ENCODE measurements around the gene AFAP1. TPM values are rescaled to one million over a fixed set of nuclear protein-coding genes. Genes with fewer than 3 reads are reported as not detected.

Gene AFAP1
- total and polyA plus RNA-seq, 2 of the 4 experiments (the other 2 are of a cell fraction): 48.2 to 80.9 TPM

GRCh38 chr4:7821245-7822136 lies 118.2 kb downstream of the AFAP1 start:
- H4K91ac ChIP-seq (ENCODE audit: insufficient read depth, low read depth, low read length): no peak overlapping the region
- peak overlapping the region; percentile 27; the same call in 1 of the 2 replicates for H3K27ac ChIP-seq (ENCODE audit: insufficient read depth, low read length)
- peak overlapping the region; percentile 18; the same call in 1 of the 2 replicates for H3K23ac ChIP-seq (ENCODE audit: low read depth, low read length)
- peak overlapping the region; percentile 70 for H4K5ac ChIP-seq (ENCODE audit: low read depth, low read length)
- peaks cover 14% of the 10 kb centered on the region for H4K20me1 ChIP-seq (ENCODE audit: insufficient read depth, low read length)
- H3K4ac ChIP-seq (ENCODE audit: low read depth, low read length): no peak overlapping the region
- no peak overlapping the region for H2AK9ac ChIP-seq (replicated peaks; ENCODE audit: low read depth, low read length, poor library complexity)
- H3K36me3 ChIP-seq (ENCODE audit: control insufficient read depth, insufficient read depth, low read length): peaks cover 58% of the 10 kb centered on the region
- DNase-seq: no peak
- ChIA-PET POLR2A (ENCODE audit: unreplicated experiment) (interaction anchor here (0.7 kb wide), 1 partner anchor 10 kb away, joined by 4 read pairs; no protein-coding TSS in a partner anchor), CTCF (no interaction called here)
- H3K9ac ChIP-seq (ENCODE audit: low read depth, low read length): no peak overlapping the region
- ATAC-seq (ENCODE audit: low read depth): peak; percentile 10; the same call in 1 of the 2 replicates
- H2BK120ac ChIP-seq (ENCODE audit: low read depth, low read length): no peak overlapping the region
- H3K18ac ChIP-seq (ENCODE audit: low read depth, low read length): peak overlapping the region; percentile 77
- no peaks in the 10 kb centered on the region for H3K9me3 ChIP-seq (ENCODE audit: control insufficient read depth, insufficient read depth, low read length)
- no peak overlapping the region for H2BK20ac ChIP-seq (ENCODE audit: low read depth, low read length)
- H4K8ac ChIP-seq (ENCODE audit: low read depth in 2 of 2, low read length in 2 of 2): peak overlapping the region in 1 of 2 experiments; percentile 8; a peak in 1 of 4 replicates
- TF ChIP-seq, protein P1, sequence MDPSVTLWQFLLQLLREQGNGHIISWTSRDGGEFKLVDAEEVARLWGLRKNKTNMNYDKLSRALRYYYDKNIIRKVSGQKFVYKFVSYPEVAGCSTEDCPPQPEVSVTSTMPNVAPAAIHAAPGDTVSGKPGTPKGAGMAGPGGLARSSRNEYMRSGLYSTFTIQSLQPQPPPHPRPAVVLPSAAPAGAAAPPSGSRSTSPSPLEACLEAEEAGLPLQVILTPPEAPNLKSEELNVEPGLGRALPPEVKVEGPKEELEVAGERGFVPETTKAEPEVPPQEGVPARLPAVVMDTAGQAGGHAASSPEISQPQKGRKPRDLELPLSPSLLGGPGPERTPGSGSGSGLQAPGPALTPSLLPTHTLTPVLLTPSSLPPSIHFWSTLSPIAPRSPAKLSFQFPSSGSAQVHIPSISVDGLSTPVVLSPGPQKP (IDR thresholded peaks at IDR 0.05; ENCODE audit: borderline replicate concordance, low read depth, low read length): no peak
- TF ChIP-seq USF2 (IDR thresholded peaks at IDR 0.05; ENCODE audit: low read depth, low read length) (no peak), FOS (IDR thresholded peaks at IDR 0.05; ENCODE audit: low read depth, low read length) (no peak), RFX5 (IDR thresholded peaks at IDR 0.05; ENCODE audit: low read depth, low read length) (no peak), SMC3 (IDR thresholded peaks at IDR 0.05; ENCODE audit: low read depth, low read length) (no peak), MXI1 (IDR thresholded peaks at IDR 0.05; ENCODE audit: borderline replicate concordance, low read depth, low read length) (no peak), RAD21 (IDR thresholded peaks at IDR 0.05; ENCODE audit: low read length) (no peak), BHLHE40 (IDR thresholded peaks at IDR 0.05; ENCODE audit: low read depth, low read length) (no peak), RCOR1 (IDR thresholded peaks at IDR 0.05; ENCODE audit: insufficient replicate concordance, low read length) (no peak), MAFK (IDR thresholded peaks at IDR 0.05; ENCODE audit: low read depth, low read length) (no peak), MAZ (IDR thresholded peaks at IDR 0.05; ENCODE audit: borderline replicate concordance, low read depth, low read length) (no peak), POLR2A (IDR thresholded peaks at IDR 0.05; ENCODE audit: low read depth, low read length) (no peak)
- H3K14ac ChIP-seq (replicated peaks; ENCODE audit: low read depth, low read length): no peak overlapping the region
- no peak overlapping the region for H3K4me2 ChIP-seq (ENCODE audit: low read depth, low read length)
- H3K27me3 ChIP-seq (ENCODE audit: control insufficient read depth, insufficient read depth, low read length): no peaks in the 10 kb centered on the region
- H3K56ac ChIP-seq (ENCODE audit: extremely low read depth, insufficient read depth, low read length): no peak overlapping the region
- dilution Hi-C loops (cut with HindIII; ENCODE audit: low sequenced_read_pairs, unreplicated experiment): no loop called here
- H3K9me1 ChIP-seq (ENCODE audit: insufficient read depth, low read length): peaks cover 38% of the 10 kb centered on the region
- intact Hi-C loops (cut with micrococcal nuclease): no loop called here
- no TSS peak for BruUV-seq (replicated peaks)
- peaks cover 40% of the 10 kb centered on the region for H3K4me1 ChIP-seq (ENCODE audit: control insufficient read depth, insufficient read depth, low read length)
- 79% methylated on average over 5 of the region's 11 CpGs; no CpG with 5 or more reads in 1 of the 2 experiments for WGBS, 2 experiments (ENCODE audit: extremely low coverage in 2 of 2, insufficient read length in 1 of 2)
- H2AK5ac ChIP-seq (ENCODE audit: low read depth, low read length): no peak overlapping the region
- H2BK15ac ChIP-seq (ENCODE audit: low read depth, low read length): no peak overlapping the region
- in situ Hi-C loops (cut with MboI; ENCODE audit: low sequenced_read_pairs): no loop called here
- peaks cover 60 to 90% of the 10 kb centered on the region in 2 experiments for H3K79me1 ChIP-seq (ENCODE audit: low read depth in 1 of 2, low read length in 2 of 2)
- H2AFZ ChIP-seq (replicated peaks; ENCODE audit: low read length, poor library complexity): no peak overlapping the region
- no peak overlapping the region for H3K4me3 ChIP-seq (ENCODE audit: insufficient read depth, low read depth, low read length)
- H2BK5ac ChIP-seq (ENCODE audit: low read depth, low read length, poor library complexity, severe bottlenecking): peak overlapping the region; percentile 15

Measured in IMR-90 (cell line).